Naive B cell (primary cell): ENCODE results near the gene BFSP1. TPM values are rescaled to one million over a fixed set of nuclear protein-coding genes. Genes with fewer than 3 reads are reported as not detected.

ENCODE experiments used
- ATAC-seq, 2 donors: fragments of 150-1000 bp; cut with Tn5 transposase; 2 replicates each; pipeline ENCODE4 v1.10.0; 2021; ENCODE audit warnings: low read depth in 2 of 2, mild to moderate bottlenecking in 2 of 2, moderate library complexity in 2 of 2
- DNase-seq: peaks from one replicate; pipeline ENCODE4 v3.0.0; 2022
- H3K27ac Mint-ChIP-seq, 6 donors: one replicate each; pipeline ENCODE4 v1.8.0; 2020 to 2022; ENCODE audit warnings: mild to moderate bottlenecking in 6 of 6, mixed read lengths in 6 of 6, moderate library complexity in 5 of 6, inconsistent platforms in 2 of 6
- H3K27me3 Mint-ChIP-seq, 3 donors: one replicate each; pipeline ENCODE4 v1.8.0; 2021 to 2022; ENCODE audit warnings: mixed read lengths in 3 of 3, mild to moderate bottlenecking in 1 of 3
- H3K36me3 Mint-ChIP-seq, 2 donors: one replicate each; pipeline ENCODE4 v1.8.0; 2020 to 2022; ENCODE audit warnings: mixed read lengths in 2 of 2, inconsistent platforms in 1 of 2, mild to moderate bottlenecking in 1 of 2
- H3K4me1 Mint-ChIP-seq, 3 donors: one replicate each; pipeline ENCODE4 v1.8.0; 2020 to 2022; ENCODE audit warnings: mixed read lengths in 3 of 3, inconsistent platforms in 1 of 3, mild to moderate bottlenecking in 1 of 3, moderate library complexity in 1 of 3
- H3K4me3 Mint-ChIP-seq, 8 donors: one replicate each; pipeline ENCODE4 v1.8.0; 2020 to 2022; ENCODE audit warnings: mild to moderate bottlenecking in 8 of 8, mixed read lengths in 8 of 8, moderate library complexity in 8 of 8, inconsistent platforms in 2 of 8
- H3K9me3 Mint-ChIP-seq, 7 donors: one replicate each; pipeline ENCODE4 v1.8.0; 2020 to 2022; ENCODE audit warnings: mixed read lengths in 7 of 7, mild to moderate bottlenecking in 5 of 7, inconsistent platforms in 2 of 7, moderate library complexity in 1 of 7
- polyA plus RNA-seq, 6 donors: library from polyadenylated mRNA; unstranded; fragments of 300-500 nt; fragmentation: Illumina TruSeq; gene quantifications; one replicate each; pipeline ENCODE4 v1.2.3, GENCODE V29; 2021; ENCODE audit warnings: low read depth in 6 of 6

BFSP1 gene
- polyA plus RNA-seq, 6 donors from 2014 or later: 0.16 TPM; not detected in 5

DNA sequence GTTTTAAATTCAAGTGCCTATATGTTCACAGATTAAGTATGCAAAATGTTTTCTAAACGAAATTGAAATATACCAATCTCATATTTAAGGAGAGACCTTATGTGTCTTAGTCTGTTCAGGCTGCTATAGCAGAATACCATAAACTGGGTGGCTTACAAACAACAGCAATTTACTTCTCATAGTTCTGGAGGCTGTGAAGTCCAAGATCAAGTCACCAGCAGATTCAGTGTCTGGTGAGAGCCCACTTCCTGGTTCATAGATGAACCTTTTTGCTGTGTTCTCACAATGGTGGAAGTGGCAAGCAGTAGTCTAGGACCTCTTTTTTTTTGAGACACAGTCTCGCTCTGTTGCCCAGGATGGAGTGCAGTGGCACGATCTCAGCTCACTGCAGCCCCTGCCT, 35.2 kb upstream of the BFSP1 start:
- Mint-ChIP-seq H3K4me1 (peaks cover 10 to 15% (median 12%) of the 10 kb centered on the region in 3 donors), H3K9me3 (no peaks in the 10 kb centered on the region), H3K27ac (peak overlapping the region in 1 of 6 donors; percentile 62), H3K27me3 (peaks cover 0 to 16% (median 0%) of the 10 kb centered on the region in 3 donors), H3K4me3 (peak overlapping the region in 1 of 8 donors; percentile 37), H3K36me3 (no peaks in the 10 kb centered on the region)
- ATAC-seq (no peak), DNase-seq (no peak)

DNA sequence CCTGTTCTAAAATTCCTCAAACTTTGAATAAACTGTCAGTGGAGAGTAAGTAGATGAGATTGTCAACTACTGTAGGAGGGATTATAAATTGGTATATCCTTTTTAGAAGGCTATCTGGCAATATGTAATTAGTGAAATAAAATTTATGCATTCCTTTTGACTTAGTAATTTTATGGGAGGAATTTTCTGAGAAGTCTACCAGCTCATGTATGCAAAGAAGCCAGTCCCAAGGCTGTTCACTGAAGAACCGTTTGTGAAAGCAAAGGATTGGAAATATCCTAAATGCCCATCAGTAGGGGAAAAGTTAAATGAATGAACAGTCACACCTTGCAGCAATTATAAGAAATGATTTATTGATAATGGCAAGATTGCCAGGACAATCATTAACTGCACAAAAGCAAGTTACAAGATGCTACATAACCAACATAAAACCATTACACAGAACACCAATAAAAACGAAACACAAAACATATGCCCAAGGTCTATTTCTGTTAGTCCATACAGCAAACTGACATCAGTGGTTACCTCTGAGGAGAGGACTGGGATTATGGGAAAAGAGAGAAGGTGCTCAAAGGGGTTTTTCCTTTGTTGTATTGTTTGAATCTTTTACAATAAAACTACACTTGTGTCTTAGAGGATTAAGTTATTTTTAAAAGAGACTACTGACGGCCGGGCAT, 34.1 kb upstream of the BFSP1 start:
- Mint-ChIP-seq H3K36me3 (no peaks in the 10 kb centered on the region), H3K4me3 (no peak overlapping the region), H3K4me1 (peaks cover 2 to 7% (median 5%) of the 10 kb centered on the region in 3 donors), H3K27ac (no peak overlapping the region), H3K27me3 (peaks cover 0 to 18% (median 6%) of the 10 kb centered on the region in 3 donors), H3K9me3 (no peaks in the 10 kb centered on the region)
- no peak for ATAC-seq
- no peak for DNase-seq

DNA sequence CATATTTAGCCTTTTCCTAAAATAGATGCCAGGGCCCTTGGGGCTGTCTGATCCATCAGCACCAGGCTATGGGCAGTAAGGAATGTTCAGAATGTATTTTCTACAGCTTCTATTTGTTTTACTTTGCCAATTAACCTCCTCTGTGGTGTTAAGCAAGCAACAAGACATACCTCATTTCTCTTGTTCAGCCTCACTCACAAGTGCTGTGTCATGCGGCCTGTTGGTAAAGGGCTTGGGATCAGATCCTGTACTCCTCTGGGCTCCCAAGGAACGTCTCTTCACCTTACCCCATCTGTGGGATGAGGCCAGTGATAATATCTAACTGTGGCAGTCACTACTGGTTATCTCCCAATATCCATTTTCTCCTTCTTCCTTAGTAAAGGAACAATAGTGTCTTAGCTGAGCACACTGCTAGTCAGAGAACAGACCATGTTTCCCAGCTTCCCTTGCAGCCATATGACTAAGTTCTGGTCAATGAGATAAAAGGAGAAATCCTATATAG, 31.7 kb upstream of the BFSP1 start:
- Mint-ChIP-seq H3K36me3 (no peaks in the 10 kb centered on the region), H3K27me3 (peaks cover 3 to 22% (median 12%) of the 10 kb centered on the region in 3 donors), H3K4me1 (no peaks in the 10 kb centered on the region), H3K27ac (no peak overlapping the region), H3K4me3 (no peak overlapping the region), H3K9me3 (no peaks in the 10 kb centered on the region)
- DNase-seq: no peak
- ATAC-seq: no peak

DNA sequence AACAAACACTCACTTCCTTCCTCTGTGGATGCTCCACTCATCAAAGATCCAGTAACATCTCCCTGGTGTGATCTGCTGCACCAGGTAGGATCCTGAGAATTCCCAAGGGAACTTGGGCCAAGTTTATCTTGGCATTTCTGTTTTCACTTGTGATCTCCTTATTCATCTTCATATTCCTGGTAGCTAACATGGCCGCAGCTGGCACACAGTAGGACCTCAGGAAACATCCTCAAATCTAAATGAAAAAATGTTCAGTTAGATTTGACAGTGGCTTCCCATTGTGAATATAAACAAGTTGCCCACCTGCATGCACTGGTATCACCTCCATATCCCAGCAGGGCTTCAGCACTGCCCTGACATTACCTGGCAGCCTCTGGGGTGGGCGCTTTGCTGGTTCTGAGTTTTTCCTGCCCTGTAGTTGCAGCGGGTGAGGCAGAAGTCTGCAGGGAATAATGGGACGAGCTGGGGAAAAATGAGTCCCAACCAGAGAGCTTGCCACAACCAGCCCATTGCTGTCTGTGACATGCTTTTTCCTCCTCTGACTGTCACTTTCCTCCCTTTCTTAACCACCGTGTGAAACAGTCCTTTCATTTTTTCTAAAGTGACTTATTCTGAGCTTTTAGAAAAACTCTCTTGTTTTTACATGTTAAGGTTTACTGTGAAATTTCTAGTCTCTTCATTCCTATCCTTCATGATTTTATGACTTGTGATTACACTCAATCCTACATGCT, 29.3 kb upstream of the BFSP1 start:
- Mint-ChIP-seq H3K36me3 (no peaks in the 10 kb centered on the region), H3K27me3 (peaks cover 6 to 19% (median 12%) of the 10 kb centered on the region in 3 donors), H3K9me3 (no peaks in the 10 kb centered on the region), H3K27ac (peak overlapping the region in 2 of 6 donors; percentile 49 to 63), H3K4me3 (no peak overlapping the region), H3K4me1 (no peaks in the 10 kb centered on the region)
- DNase-seq (no peak), ATAC-seq (no peak)

DNA sequence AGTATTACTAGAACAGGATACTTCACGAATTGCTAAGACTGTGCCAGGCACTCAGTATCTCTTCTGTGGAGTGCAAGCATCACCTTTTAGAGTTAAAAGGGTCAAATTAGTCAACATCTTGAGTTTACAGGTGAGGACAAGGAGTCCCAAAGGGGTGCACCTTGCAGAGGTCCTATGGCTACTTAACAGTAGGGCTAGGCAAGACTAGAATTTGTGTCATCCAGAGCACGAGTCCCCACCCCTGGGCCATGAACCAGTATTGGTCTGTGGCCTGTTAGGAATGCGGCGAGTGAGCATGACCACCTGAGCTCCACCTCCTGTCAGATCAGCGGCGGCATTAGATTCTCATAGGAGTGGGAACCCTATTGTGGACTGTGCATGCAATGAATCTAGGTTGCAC, 28.2 kb upstream of the BFSP1 start:
- Mint-ChIP-seq H3K9me3 (no peaks in the 10 kb centered on the region), H3K27ac (no peak overlapping the region), H3K36me3 (no peaks in the 10 kb centered on the region), H3K4me3 (no peak overlapping the region), H3K27me3 (peaks cover 6 to 12% (median 10%) of the 10 kb centered on the region in 3 donors), H3K4me1 (no peaks in the 10 kb centered on the region)
- DNase-seq (no peak), ATAC-seq (no peak)

DNA sequence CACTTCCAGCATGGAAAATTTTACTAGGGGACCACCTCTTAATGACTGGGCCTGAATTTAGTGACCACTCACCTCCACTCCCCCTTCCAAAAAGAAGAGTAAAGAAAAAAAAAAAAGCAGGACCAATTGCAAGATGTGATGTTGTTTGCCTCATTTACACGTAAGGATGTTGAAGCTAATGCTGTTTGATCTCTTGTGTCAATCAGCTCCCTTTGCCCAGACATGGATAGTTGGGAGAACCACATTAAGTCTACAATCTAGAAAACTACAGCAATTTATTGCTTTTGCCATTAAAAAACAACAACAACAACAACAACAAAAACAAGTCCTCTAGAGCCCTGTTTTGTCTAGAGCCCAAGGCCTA, 27.7 kb upstream of the BFSP1 start:
- H3K4me3 Mint-ChIP-seq: no peak overlapping the region
- H3K9me3 Mint-ChIP-seq: no peaks in the 10 kb centered on the region
- no peaks in the 10 kb centered on the region for H3K36me3 Mint-ChIP-seq
- H3K27ac Mint-ChIP-seq: no peak overlapping the region
- H3K27me3 Mint-ChIP-seq: peaks cover 6 to 12% (median 10%) of the 10 kb centered on the region in 3 donors
- no peak for ATAC-seq
- no peaks in the 10 kb centered on the region for H3K4me1 Mint-ChIP-seq
- no peak for DNase-seq

DNA sequence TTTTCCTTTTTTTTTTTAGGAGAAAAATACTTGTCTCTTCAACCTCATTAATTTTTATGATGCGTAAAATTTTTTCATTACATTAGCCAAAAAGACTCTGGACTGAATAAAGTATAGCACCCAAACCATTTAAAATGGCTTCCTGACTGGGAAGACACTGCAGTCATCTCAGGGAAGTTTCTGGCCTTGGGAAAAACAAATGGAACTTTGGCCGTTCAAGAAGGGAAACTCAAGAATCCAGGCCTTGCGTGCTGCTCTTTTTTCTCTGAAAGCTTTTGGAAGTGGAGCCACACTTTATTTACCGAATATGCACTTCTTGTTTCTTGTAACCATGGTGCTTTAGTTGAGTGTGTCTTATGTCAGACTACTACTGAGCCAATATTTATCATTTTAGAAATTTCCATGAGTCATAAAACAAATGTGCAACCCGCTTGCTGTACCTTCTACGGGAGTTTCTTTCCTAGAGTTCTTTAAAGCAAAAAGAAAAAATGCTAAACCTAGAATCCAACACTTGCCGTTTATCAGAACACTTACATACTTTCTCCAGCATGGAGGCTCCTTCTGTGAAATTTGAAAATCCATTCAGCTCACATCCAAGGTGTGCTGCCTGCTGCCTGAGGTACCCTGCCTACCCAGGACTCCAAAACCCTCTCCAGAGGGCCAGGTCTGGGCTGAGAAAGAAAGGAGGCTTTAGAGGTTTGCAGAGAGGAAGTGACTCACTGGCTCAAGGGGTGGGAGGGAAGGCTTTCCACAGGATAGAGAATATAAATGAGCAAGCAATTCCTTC, 27.2 kb upstream of the BFSP1 start:
- no peaks in the 10 kb centered on the region for H3K9me3 Mint-ChIP-seq
- no peak overlapping the region for H3K27ac Mint-ChIP-seq
- no peak overlapping the region for H3K4me3 Mint-ChIP-seq
- peaks cover 6 to 12% (median 10%) of the 10 kb centered on the region in 3 donors for H3K27me3 Mint-ChIP-seq
- DNase-seq (no peak), ATAC-seq (no peak)
- H3K4me1 Mint-ChIP-seq: no peaks in the 10 kb centered on the region
- no peaks in the 10 kb centered on the region for H3K36me3 Mint-ChIP-seq

DNA sequence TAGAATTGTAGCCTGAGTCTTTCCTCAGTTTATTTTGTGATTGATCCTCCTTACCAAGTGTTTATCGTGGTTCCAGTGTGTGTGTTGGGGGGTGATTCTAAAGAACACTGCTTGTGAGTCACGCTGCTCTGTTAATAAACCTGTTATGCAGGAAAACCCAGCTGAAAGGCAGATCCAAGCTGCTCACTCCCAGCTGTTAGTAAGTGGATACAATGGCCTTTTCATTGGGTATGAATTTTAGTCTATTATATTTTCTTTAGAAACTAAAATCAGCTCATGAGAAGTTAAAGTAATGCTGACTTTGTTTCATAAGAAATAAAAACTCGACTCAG, 26.5 kb upstream of the BFSP1 start:
- Mint-ChIP-seq H3K27me3 (peaks cover 6 to 12% (median 10%) of the 10 kb centered on the region in 3 donors), H3K36me3 (no peaks in the 10 kb centered on the region), H3K27ac (no peak overlapping the region), H3K4me3 (no peak overlapping the region), H3K4me1 (no peaks in the 10 kb centered on the region), H3K9me3 (no peaks in the 10 kb centered on the region)
- no peak for DNase-seq
- no peak for ATAC-seq

DNA sequence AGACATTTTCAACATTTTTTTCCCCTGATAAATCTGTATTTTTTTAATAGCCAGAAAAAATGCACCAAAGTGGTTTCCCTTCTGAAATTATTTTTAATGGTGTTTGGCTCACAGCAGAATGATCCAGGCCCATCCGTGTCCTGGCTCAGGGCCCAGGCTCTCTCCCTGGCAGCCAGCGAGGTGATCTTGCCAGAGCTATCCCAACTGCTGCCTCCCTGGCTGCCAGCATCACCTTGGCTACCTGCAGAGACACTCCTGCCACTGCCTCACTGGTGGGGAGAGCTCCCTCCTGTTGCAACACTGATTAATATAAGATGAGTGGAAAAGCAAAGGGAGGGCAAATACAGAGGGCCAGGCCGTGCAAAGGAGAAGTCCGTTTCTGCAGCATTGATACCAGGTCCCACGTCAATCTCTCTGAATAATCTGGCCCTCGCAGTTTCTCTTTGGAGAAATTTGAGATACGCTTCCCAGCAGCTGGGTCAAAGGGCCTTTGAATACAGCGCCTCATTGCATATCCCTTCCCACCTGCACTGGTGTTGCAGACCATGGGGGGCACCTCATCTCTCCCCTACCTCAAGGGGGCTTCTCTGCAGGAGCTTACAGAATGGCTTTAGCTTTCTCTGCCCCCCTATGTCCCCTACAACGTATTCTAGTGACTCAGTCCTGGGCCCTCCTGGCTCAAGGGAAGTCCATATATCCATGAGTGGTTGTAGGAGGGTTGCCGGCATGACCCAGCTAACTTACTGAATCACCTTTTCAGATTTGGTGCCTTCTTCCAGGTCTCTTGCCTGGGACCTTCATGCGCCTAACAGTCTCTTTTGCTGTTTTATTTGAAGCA, 25.9 kb upstream of the BFSP1 start:
- Mint-ChIP-seq H3K4me1 (no peaks in the 10 kb centered on the region), H3K9me3 (no peaks in the 10 kb centered on the region), H3K27me3 (peaks cover 6 to 12% (median 10%) of the 10 kb centered on the region in 3 donors), H3K4me3 (no peak overlapping the region), H3K36me3 (no peaks in the 10 kb centered on the region), H3K27ac (no peak overlapping the region)
- no peak for ATAC-seq
- DNase-seq: no peak

DNA sequence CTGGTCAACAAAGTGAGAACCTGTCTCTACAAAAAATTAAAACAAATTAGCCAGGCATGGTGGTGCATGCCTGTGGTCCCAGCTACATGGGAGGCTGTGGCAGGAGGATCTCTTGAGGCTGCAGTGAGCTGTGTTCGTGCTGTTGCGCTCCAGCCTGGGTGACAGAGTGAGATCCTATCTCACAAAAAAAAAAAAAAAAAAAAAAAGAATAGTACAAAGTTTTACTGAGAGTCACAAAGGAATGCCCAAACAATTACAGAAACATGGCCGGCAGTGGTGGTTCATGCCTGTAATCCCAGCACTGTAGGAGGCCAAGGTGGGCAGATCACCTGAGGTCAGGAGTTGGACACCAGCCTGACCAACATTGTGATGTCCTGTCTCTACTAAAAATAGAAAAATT, 23.9 kb upstream of the BFSP1 start:
- H3K4me3 Mint-ChIP-seq: no peak overlapping the region
- no peaks in the 10 kb centered on the region for H3K36me3 Mint-ChIP-seq
- H3K27ac Mint-ChIP-seq: no peak overlapping the region
- DNase-seq (no peak), ATAC-seq (no peak)
- no peaks in the 10 kb centered on the region for H3K9me3 Mint-ChIP-seq
- no peaks in the 10 kb centered on the region for H3K4me1 Mint-ChIP-seq
- H3K27me3 Mint-ChIP-seq: peaks cover 4 to 6% (median 6%) of the 10 kb centered on the region in 3 donors

DNA sequence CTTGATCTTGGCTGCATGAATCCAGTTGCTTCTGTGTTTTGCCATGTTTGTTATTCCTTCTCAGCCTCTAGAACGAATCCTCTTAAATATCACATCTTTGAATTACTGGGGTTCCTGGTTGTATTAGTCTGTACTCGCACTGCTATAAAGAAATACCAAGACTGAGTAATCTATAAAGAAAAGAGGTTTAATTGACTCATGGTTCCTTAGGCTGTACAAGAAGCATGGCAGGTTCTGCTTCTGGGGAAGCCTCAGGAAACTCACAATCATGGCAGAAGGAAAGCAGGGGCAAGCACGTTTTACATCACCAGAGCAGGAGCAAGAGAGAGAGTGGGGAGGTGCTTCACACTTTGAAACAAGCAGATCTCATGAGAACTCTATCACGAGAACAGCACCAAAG, 18.0 kb upstream of the BFSP1 start:
- Mint-ChIP-seq H3K4me3 (no peak overlapping the region), H3K27ac (no peak overlapping the region), H3K9me3 (no peaks in the 10 kb centered on the region), H3K27me3 (peaks cover 11 to 14% (median 11%) of the 10 kb centered on the region in 3 donors), H3K4me1 (no peaks in the 10 kb centered on the region), H3K36me3 (no peaks in the 10 kb centered on the region)
- ATAC-seq (no peak), DNase-seq (no peak)

DNA sequence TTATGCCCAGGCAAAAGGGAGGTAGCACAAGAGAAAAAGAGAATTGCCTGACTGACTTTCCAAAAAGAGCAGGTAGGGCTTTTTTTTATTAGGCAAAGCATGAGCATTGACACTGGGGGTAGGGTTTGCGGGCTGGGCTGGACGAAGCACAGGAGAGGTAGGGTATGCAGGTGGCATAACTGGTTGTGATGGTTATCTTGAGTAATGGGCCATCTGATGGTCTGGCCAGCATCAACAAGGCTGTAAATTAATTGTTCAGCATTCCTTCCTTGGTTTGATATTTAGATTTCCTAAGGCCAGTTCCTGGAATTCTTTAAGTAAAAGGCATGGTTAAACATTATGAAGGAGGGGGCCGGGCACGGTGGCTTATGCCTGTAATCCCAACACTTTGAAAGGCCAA, 13.9 kb upstream of the BFSP1 start:
- H3K4me3 Mint-ChIP-seq: no peak overlapping the region
- no peaks in the 10 kb centered on the region for H3K36me3 Mint-ChIP-seq
- H3K27me3 Mint-ChIP-seq: peaks cover 32 to 40% (median 33%) of the 10 kb centered on the region in 3 donors
- H3K27ac Mint-ChIP-seq: no peak overlapping the region
- H3K4me1 Mint-ChIP-seq: no peaks in the 10 kb centered on the region
- no peaks in the 10 kb centered on the region for H3K9me3 Mint-ChIP-seq
- no peak for ATAC-seq
- no peak for DNase-seq

DNA sequence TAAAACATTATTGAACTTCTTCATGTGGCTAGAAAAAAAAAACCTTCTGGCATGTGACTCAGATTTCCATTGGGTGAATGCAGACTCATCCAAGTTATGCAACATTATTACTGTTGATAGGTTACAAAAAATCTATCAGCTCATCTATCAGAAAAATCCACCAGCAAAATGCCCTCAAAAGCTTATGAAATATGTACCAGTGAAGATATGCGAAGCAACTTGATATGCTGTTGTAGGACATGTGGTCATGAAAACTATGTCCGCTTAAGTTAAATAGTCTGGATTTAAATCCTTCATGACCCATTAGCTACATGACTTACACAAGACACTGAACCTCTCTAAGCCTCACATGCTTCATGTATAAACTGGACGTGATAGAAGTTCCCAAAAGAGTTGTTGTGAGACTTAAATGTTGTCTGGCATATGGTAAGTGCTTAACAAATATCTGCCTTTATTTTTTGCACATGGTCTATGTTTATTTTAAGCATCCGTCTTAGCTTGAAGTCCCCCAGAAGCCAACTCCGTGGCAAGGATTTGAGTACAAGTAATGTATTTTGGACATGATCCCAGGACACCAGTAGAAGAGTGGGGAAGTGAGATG, 12.5 kb upstream of the BFSP1 start:
- Mint-ChIP-seq H3K4me3 (no peak overlapping the region), H3K9me3 (no peaks in the 10 kb centered on the region), H3K4me1 (no peaks in the 10 kb centered on the region), H3K36me3 (no peaks in the 10 kb centered on the region), H3K27me3 (peaks cover 28 to 46% (median 32%) of the 10 kb centered on the region in 3 donors), H3K27ac (peak overlapping the region in 1 of 6 donors; percentile 28)
- ATAC-seq (no peak), DNase-seq (no peak)
